Ureter (tissue), 1 donor: ENCODE results near the gene CELSR3. TPM values are rescaled to one million over a fixed set of nuclear protein-coding genes. Genes with fewer than 3 reads are reported as not detected.

Experiments
- DNase-seq: peaks from one replicate; pipeline ENCODE4 v3.0.0-alpha.2; 2020; ENCODE audit warnings: low spot score
- total RNA-seq: library from RNA; stranded (reverse); gene quantifications from one replicate; pipeline ENCODE4 v1.2.4, GENCODE V29; 2023
- donor health status: DM: yes; HTN: yes; CAD: no.

CELSR3 gene
- total RNA-seq, 1 donor from 2014 or later: 1.5 TPM

DNA sequence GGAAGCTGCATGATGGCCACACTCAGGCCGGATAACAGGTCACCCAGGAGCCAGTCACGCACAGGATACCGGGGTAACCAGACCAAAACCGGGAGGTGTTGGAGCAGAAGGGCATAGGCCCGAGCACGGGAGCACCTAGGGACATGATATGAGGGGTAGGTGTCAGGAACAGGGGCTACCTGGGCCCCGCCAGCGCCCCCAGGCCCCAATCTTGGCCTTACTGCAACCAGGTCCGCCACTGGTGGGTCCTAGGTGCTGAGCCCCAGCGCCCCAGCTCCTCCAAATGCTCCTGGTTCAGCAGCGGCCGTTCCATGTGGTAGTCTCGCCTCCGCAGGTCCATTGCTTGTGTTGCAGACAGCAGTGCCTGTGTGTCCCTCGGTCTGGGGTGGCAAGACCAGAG, 29.4 kb downstream of the CELSR3 start:
- no peak for DNase-seq

DNA sequence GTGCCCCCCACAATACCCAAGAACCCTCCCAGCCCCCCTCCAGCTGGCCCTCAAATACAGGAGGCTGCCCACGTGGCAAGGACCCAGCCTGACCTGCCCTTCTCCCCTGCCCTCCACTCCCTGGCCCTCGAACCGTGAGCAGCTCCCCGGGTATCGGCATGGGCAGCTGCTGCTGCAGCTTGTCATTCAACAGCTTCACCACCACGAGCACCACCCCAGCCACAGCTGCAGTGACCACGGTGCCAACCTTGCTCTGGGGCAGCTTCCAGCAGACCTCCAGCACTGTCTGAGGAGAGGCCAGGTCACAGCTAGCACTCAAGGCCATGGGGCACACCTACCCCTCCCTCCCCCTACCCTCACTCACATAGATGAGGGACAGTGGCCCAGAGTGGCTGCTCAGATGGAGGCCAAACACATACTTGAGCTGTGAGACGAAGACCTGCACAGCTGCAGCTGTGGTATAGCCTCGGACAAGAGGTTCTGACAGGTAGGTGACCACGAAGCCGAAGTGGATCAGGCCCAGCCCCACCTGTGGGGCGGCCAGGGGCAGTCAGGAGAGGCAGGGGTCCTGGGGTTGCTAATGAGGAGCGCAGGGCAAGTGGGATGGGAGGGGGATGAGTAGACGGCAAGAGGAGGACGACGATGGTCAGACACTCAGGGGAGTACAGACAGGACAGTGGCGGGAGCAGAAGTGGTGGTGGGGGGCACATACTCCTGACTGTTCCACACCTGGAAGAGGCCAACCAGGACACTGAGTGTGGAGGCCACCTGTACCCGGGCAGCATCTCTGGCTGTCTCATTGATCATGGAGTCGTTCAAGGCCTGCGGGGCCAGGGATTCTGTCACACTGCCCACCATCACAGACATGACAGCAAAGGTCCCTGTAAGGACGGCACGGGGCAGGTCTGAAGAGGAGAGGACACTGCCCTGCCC, 30.9 kb downstream of the CELSR3 start:
- DNase-seq: no peak

DNA sequence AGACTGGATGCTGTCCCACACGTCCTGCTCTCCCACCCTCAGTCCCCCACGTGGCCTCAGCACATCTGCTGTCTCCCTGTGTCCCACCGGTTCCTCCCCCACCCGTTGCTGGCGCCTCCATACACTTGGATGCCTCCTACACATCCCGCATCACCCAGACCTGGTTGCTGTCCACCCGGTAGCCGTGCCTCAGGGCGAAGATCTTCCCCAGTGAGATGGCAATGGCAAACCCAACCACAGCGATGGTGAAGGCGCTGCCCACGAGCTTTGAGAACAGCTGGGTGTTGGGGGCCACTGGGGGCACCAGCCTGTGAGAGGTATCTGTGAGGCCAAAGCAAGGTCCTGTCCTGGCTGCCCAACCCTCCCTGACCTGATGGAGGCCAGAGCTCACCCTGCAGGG, 31.9 kb downstream of the CELSR3 start:
- DNase-seq: no peak

DNA sequence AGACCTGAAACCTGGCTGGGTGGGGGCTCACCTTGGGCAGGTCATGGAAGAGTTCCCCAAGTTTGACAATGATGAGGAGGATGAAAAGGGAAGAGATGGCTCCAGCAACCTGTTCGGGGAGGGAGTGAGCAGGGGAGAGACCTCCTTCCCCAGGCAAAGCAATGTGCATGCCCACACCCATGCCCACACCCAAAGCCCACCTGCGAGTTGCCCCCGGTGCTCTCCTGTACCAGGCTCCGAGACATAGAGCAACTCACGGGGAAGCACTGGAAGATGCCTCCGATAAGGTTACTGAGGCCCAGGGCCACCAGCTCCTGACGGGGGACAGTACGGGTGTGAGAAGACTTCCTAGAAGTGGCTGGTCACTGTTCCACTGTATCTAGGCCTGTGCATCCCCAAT, 32.3 kb downstream of the CELSR3 start:
- DNase-seq: no peak

- DNase-seq: no peak
Observed at GRCh38 chr3:48629894-48630293, 32.8 kb downstream of the CELSR3 start.

- DNase-seq: no peak
Observed at GRCh38 chr3:48628277-48629017, 34.2 kb downstream of the CELSR3 start.

GRCh38 chr3:48625600-48625999, 37.1 kb downstream of the CELSR3 start:
- no peak for DNase-seq

DNA sequence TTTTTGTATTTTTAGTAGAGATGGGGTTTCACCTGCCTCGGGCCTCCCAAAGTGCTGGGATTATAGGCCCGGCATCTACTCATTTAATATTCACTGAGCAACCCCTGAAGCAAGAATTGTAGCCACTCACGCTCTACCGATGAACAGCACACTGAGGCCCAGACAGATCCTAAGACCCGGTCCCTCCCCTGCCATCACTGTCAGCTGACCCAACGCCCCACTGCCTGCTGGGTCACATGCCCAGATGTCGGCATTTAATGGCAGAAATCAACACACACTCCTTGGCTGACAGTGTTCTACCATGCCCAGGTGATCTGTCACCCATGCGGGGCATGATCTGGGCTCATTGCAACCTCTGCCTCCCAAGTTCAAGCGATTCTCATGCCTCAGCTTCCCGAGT, 37.9 kb downstream of the CELSR3 start:
- no peak for DNase-seq

- no peak for DNase-seq
Observed at GRCh38 chr3:48623851-48624547, 38.7 kb downstream of the CELSR3 start.

GRCh38 chr3:48621461-48621869, 41.2 kb downstream of the CELSR3 start, which contains the start of gene TMEM89:
TMEM89 (minus strand) TSS chr3:48621769; CDS start chr3:48621756, 13 bp downstream.
- no peak for DNase-seq

DNA sequence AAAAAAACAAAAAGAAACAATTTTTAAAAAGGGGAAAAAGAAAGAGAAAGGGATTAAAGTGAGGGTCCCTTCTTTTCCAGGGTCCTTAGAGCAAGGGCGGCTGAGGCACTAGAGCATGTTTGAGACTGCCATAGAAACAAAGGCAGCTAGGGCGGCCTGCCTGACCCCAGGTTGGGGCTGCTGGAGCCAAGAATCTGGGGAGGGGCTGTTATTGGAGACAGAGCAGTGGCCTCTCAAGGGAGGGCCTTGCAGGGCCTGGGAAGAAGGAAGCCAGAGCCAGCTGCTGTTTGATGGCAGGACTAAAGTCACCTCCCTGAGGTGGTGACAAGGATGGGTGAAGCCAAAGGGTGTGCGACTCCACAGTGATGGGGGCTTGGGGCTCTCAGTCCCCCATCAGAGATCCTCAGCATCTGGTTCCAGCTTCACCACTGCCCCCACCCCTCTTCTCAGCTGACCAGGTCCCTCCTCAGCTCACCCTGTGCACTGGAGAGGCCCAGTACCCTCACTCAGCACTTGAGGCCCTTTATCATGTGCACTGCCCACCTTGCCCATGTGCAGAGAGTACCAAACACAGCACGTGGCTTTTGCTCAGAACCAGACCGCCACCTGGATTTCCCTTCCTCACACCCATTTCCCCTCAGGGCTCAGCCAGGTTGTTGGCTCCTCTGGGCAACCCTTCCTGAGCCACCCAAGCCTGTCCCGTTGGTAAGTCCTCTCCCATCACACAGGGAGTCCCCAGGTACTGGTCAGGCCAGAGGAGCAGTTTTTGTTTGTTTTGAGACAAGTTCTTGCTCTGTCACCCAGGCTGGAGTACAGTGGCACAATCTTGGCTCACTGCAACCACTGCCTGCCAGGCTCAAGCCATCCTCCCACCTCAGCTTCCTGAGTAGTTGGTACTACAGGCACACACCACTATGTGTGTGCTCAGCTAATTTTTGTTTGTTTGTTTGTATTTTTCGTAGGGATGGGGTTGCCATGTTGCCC, 42.9 kb downstream of the CELSR3 start:
- DNase-seq: no peak

DNA sequence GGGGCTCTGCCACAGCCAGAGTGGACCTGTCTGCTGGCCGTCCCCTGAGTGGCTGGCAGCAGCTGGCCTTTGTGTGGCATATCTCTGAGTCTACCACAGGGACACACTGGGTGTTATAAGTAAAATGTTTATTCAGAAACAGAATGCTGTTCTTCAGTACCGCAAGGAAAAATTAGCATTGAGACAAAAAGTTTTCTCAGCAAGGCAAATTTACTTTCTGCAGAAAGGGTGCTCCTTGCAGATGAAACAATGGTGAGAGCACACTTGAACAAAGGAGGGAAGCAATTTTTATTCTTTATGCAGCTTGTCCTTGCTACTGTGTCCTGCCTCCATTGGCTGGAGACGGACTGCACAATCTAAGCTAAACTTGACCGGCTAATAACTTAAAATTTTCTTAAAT, 45.1 kb downstream of the CELSR3 start:
- no peak for DNase-seq

- no peak for DNase-seq
Observed at GRCh38 chr3:48614044-48614443, 48.6 kb downstream of the CELSR3 start.

GRCh38 chr3:48612309-48612708, 50.4 kb downstream of the CELSR3 start:
- DNase-seq: no peak

DNA sequence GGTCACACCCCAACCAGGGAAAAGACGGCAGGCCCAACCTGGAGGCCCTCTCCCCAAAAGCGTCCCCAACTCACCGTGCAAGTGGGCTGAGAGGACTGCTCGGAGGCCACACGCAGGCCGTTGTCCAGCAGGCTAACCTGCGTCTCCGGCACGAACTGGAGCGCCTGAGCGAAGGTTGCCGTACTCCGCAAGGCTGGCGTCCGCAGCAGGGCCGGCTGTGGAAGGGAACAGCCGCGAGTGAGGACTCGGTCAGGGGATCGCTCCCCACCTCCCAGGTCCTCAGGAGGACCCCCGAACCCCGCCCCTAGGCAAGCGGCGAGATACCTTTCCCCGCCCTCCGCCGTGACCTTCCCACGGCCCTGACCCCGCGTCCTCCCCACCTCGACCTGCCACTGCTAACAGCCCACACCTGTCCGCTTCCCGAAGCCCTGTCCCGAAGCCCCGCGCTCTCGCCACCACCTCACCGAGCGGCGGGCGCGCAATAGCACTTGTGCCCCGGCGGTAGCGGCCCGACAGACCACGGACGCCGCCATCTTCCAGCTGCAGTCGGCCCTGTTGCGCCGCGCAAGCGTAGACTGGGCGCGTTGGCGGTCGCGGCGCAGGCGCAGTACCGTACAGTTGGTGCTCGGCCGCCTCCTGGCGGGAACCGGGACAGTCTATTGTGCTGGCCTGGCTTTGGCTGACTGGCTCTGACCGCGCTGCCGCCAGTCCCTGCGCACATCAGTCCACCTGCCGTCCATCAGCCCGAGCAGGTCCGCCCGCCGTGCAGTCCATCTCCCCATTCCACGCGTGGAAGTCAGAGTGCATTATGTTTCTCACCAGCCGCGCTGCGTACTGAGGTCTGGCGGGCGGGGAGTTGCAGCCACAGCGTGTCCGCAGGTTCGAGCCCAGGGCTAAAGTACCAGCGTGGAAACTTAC, 53.3 kb downstream of the CELSR3 start, which contains the start of gene UQCRC1:
TSS of gene UQCRC1 (minus strand) at position 559 of the 918 bp plus-strand sequence. CDS start at position 533, 26 bp downstream.
- peak; percentile 93 for DNase-seq

GRCh38 chr3:48607519-48607918, 55.2 kb downstream of the CELSR3 start:
- no peak for DNase-seq

GRCh38 chr3:48601622-48601994, 61.1 kb downstream of the CELSR3 start:
- DNase-seq: no peak

GRCh38 chr3:48600711-48601621, 61.7 kb downstream of the CELSR3 start:
- DNase-seq: no peak
